ENCODE results near the gene CHCHD3. TPM values are rescaled to one million over a fixed set of nuclear protein-coding genes. Genes with fewer than 3 reads are reported as not detected.

The CHCHD3 gene
- polyA plus RNA-seq, 3 donors, result 87.3 to 97.2 (median 93.0) TPM

DNA sequence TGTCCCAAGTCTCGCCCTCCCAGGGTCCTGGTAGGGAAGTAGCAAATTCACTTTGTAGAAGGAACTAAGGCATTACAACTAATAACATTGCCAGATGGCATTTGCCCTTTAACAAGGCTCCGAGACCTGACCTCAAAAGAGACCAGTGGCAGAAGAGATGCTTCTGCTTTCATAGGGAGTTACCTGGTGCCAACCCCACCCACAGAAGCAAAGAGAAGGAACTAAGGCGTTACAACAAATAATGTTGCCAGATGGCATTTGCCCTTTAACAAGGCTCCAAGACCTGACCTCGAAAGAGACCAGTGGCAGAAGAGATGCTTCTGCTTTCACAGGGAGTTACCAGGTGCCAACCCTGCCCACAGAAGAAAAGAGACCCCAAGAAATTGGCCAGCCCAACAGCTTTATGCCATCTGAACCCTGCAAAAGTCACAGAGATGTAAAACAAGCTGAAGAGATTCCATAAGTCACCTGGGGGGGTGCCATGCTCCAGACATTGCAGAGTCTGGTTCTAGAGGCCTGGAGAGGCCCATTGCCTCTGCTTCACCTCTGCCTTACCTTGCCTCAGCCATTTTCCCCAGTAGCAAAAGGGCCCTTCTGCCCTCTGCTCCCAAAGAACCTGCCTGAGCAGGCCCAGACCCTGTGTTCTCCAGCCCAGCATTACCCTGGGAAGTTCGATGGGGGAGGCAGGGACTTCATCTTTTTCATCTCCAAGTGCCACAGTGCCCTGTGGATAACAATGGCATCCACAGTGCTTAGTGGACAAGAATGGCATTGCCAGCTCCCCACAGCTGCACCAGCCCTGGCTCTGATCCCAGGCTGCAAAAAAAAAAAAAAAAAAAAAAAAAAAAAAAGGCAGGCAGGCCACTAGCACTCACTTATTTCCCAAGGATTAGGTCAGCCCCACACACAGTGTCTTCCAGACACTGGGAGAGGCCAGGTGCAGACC, 326.1 kb downstream of the CHCHD3 start:
- DNase-seq (ENCODE audit: low read depth in 3 of 3, low spot score in 2 of 3), result no peak

DNA sequence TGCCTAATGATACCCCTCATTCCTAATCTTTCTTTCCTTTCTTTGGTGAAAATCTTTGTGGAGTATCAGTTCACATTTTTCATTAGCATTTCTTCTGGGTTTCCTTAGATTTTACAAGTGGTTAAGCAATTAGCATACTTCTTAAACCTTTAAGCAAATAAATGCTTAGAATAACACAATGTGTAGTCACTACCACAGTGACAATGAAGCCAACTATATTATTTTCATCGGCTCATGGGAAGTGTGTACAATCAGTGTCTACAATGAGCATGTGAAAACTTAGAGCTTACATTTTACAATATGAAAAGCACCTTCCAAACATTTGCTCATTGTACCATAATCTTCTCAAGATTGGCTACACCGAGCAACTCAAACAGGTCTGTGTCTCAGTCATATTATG, 329.5 kb downstream of the CHCHD3 start:
- DNase-seq (ENCODE audit: low read depth in 3 of 3, low spot score in 2 of 3), result no peak

DNA sequence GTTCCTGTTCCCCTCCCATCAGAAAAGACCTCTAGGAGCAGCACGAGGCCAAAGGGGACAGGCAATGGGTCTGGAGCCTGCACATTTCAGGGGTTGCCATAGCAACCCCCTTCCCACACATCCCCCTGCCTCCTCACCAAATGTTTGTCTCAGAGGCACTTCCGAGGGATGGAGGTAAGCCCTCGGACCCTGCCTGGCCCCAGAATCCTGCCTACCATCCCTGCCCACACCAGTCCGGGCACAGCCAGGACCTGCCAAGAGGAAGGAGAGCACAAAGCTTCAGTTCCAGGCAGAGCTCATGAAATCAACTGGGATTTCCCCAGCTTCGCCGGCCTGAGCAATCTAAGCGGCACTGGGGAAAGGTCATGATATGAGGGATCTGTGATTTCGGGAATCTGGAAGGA, 330.6 kb downstream of the CHCHD3 start:
- no peak for DNase-seq (ENCODE audit: low read depth in 3 of 3, low spot score in 2 of 3)

DNA sequence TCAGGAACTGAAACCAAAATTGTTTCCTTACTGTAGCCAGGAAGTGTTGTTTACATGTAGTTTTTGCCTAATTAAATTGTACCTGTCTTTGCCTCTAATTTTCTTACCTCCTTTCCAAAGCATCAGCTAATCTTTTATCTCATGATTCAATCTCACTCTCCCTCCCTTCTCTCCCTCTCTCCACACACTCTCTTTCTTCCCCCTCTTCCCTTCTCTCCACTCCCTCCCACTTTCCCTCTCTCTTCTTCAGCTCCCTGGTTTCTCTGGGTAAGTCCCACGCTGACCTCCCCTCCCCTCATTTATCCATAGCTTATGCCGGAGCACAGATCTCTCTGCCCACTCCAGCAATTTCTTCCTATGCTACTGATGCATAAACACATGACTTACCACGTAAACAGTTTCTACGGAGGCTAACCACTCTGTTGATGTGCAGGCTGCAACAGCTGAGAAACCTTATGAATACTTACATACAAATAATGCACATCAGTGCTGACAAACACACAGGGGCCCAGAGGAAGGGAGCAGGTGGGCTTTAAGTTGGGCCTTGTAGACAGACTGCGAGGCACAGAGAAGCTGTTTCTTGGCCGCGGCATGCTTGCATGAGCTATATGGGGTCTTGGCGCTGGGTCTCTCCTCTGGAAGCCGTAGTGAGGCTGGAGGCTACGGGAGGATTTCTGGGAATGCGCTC, 331.2 kb downstream of the CHCHD3 start:
- no peak for DNase-seq (ENCODE audit: low read depth in 3 of 3, low spot score in 2 of 3)

- no peak for DNase-seq (ENCODE audit: low read depth in 3 of 3, low spot score in 2 of 3)
These were observed 331.8 kb downstream of the CHCHD3 start for GRCh38 chr7:132750096-132750495.

GRCh38 chr7:132745510-132745909, 336.4 kb downstream of the CHCHD3 start:
- no peak for DNase-seq (ENCODE audit: low read depth in 3 of 3, low spot score in 2 of 3)

DNA sequence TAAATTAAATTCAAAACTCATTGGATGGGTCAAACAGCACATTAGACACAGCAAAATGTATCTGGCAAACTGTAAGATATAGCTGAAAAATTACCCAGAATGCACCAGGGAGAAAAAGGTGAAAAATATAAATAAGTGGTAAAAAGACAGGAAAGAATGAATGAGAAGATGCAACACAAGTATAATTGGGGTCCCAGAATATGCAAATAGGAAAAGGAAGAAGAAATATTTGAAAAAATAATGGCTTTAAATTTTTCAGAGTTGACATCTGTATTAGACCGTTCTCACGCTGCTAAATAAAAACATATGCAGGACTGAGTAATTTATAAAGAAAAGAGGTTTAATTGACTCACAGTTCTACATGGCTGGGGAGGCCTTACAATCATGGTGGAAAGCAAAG, 337.9 kb downstream of the CHCHD3 start:
- DNase-seq (ENCODE audit: low read depth in 3 of 3, low spot score in 2 of 3), result no peak

GRCh38 chr7:132742189-132742612, 339.7 kb downstream of the CHCHD3 start:
- no peak for DNase-seq (ENCODE audit: low read depth in 3 of 3, low spot score in 2 of 3)

DNA sequence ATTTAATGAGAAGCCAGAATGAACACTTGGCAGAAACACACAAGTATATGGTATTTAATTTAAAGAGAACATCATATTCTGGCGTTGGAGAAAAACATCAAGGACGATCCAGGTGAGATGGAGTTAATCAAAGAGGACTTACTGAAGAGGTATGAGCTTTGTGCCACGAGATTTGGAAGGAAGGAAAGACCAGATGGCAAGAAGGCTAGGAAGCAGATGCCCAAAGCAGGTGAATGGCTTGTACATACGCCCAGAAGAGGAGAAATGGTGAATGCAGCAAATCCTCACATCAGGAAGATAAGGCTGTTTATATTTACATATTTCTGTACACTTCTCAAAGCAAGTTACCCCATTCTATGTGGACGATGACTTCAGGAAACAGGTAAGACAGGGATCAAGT, 341.7 kb downstream of the CHCHD3 start:
- no peak for DNase-seq (ENCODE audit: low read depth in 3 of 3, low spot score in 2 of 3)

- DNase-seq (ENCODE audit: low read depth in 3 of 3, low spot score in 2 of 3), result no peak
These were observed 342.5 kb downstream of the CHCHD3 start for GRCh38 chr7:132739271-132739955.

- DNase-seq (ENCODE audit: low read depth in 3 of 3, low spot score in 2 of 3), result no peak
These were observed 343.6 kb downstream of the CHCHD3 start for GRCh38 chr7:132738254-132738653.

GRCh38 chr7:132735476-132735875, 346.4 kb downstream of the CHCHD3 start:
- DNase-seq (ENCODE audit: low read depth in 3 of 3, low spot score in 2 of 3), result peak in 1 of 3 donors; percentile 27

Other genes starting within 250 kb of the CHCHD3 start
- gene EXOC4, start 171.0 kb upstream of the CHCHD3 start, polyA plus RNA-seq (ENCODE audit: insufficient read length in 3 of 3), result 10 to 100 TPM; 76.4 to 81.9 (median 78.9) TPM

Measured in right renal cortex interstitium (tissue), 3 donors.